Retinal pigment epithelial cell (primary cell): Measurements from ENCODE around the gene LRCOL1.

Experiments
- DNase-seq: peaks from one replicate; pipeline ENCODE4 v3.0.0-alpha.2; 2010; ENCODE audit warnings: low read depth
- H3K4me3 ChIP-seq: 2 replicates; pipeline ENCODE4 v1.5.1; 2011; ENCODE audit warnings: mild to moderate bottlenecking, low read length, control low read depth, moderate library complexity
- TF ChIP-seq, protein P1 (sequence below): conservative IDR thresholded peaks from 2 replicates; pipeline ENCODE4 v1.5.1; 2011; ENCODE audit warnings: low read depth, low read length, control low read depth, inconsistent platforms

The LRCOL1 gene

DNA sequence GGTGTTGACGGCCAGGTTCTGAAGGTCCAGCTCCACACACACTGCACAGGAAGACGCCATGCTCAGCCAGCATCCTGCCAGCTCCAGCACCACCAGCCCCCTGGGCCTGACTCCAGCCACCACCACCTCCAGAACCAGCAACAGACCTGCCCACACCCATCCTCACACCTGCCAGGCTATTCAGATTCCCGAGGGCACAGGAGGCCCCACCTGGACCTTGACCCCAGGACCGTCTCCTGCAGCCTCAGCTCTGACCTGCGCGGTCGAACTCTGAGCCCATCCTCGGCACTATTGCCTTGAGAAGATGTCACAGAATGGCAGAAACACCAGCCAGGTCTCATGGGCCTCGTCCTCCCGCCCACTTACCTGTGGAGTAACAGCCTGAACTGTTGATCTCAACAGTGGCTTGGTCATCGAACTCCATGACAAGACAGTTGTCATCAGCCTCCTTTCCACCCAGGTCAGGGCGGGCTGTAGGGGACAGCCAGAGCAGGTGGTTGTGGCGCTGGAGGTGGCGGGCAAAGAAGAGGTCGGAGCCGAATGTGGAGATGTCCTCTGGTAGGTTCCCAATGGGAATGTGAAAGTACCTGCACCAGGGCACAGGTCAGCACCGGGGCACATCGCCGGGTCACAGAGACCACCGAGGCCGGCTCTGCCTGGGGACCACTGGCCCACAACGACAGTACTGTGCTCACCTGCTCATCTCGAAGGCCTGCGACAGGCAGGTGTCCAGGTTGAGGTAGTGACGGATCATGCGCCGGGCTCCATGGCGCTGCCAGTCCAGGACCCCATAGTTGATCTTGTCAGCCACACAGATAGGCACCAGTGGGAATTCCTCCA, 31.6 kb upstream of the LRCOL1 start:
- TF ChIP-seq, protein P1, sequence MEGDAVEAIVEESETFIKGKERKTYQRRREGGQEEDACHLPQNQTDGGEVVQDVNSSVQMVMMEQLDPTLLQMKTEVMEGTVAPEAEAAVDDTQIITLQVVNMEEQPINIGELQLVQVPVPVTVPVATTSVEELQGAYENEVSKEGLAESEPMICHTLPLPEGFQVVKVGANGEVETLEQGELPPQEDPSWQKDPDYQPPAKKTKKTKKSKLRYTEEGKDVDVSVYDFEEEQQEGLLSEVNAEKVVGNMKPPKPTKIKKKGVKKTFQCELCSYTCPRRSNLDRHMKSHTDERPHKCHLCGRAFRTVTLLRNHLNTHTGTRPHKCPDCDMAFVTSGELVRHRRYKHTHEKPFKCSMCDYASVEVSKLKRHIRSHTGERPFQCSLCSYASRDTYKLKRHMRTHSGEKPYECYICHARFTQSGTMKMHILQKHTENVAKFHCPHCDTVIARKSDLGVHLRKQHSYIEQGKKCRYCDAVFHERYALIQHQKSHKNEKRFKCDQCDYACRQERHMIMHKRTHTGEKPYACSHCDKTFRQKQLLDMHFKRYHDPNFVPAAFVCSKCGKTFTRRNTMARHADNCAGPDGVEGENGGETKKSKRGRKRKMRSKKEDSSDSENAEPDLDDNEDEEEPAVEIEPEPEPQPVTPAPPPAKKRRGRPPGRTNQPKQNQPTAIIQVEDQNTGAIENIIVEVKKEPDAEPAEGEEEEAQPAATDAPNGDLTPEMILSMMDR: no peak
- DNase-seq: no peak

GRCh38 chr12:132640936-132641335, 30.6 kb upstream of the LRCOL1 start:
- H3K4me3 ChIP-seq: no peak overlapping the region
- no peak for DNase-seq
- TF ChIP-seq, protein P1: no peak

More for the DNA sequence above, 31.6 kb upstream of the LRCOL1 start:
- no peak overlapping the region for H3K4me3 ChIP-seq

DNA sequence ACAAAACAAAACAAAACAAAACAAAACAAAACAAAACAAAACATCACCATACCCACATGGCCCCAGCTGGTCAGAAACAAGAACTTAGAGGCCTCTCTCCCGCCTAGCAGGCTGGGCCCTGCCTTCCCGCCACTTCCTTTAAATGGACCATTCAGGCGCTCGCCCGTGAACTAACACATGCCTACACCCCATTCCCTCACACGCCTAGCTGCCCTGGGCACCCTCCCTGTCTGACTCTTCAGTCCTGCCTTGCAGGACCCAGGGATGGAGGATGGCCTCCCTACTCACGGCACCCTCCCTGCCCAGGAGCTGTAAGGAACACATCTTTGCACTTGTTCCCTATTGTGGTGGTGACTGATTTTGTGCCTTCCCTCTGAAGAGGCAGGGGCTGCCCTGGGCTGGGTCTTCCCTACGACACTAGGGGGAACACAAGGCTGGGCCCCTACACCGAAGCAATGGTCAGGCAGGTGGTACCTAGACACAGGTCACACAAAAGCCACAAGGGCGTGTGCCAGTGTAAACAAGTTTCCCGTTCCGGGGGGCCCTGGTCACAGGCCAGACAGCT, 29.7 kb upstream of the LRCOL1 start:
- no peak for DNase-seq
- TF ChIP-seq, protein P1: no peak
- H3K4me3 ChIP-seq: no peak overlapping the region

DNA sequence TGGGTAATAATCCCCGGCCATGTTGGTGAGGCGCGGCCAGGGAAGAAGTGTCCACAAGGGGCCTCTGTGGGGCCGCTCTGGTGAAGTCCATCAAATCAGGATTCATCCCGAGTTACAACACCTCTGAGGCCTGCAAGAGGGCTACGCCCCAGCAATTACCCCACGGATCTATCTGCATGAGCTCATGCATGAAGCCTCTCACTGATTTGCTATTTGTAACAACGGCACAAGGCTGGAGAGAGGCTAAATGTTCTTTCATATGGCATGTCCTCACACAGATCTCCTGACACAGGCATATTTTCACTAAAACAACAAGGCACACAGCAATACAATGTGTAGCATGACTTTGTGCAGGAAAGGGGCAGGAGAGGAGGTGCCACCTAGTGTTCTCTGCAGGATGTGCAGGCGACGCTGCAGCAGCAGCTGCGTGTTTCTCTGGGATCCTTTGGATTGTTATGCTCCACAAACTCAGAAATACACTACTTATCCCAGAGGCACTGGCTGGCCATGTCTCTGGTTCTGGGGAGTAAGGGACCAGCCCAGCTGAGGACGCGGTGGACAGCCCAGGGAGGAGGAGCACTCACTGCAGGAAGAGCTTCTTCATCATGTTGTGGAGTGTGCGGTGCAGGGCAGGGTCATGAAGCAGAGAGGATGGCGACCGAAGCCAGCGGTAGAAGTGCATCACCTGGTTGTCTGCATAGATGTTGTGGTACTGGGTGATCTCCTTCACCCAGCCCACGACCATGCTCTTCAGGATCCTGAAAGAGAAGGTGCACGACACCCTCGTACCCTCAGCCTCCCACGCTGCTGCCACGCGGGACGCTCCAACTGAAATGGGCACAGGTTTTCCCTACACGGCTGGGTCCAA, 28.4 kb upstream of the LRCOL1 start:
- H3K4me3 ChIP-seq: no peak overlapping the region
- TF ChIP-seq, protein P1: peak; percentile 92
- DNase-seq: peak; percentile 27

DNA sequence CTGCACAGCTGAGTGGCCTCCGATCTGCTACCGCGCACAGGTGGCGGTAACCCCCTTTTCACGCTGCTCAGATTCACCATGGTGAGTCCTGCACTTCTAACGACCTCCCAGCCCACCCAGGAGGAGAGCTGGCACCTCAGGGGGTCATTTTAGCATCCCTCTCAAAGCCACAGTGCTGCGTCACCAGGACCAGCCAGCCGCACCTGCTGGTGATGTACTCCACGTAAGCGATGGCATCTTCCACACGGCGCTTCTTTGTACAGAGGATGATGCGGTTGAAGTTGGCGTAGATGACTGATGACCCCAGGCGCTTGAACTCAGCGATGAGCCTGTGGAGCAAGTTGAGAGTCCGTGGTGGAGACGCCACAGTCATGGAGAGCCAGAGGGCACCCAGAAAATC, 27.4 kb upstream of the LRCOL1 start:
- TF ChIP-seq, protein P1: no peak
- H3K4me3 ChIP-seq: no peak overlapping the region
- DNase-seq: no peak

GRCh38 chr12:132635076-132635955, 24.9 kb upstream of the LRCOL1 start:
- TF ChIP-seq, protein P1: no peak
- H3K4me3 ChIP-seq: no peak overlapping the region
- no peak for DNase-seq
